Activated naive CD8-positive, alpha-beta T cell treated with anti-CD3 and anti-CD28 coated beads, Interleukin-2, amount 10 ng/mL, durations not matched to agents 7 days and 5 days (primary cell): Measurements from ENCODE around the gene SPIN3. TPM values are rescaled to one million over a fixed set of nuclear protein-coding genes. Genes with fewer than 3 reads are reported as not detected.
"Not testable (repeated sequence)": the region's sequence is repeated elsewhere in the genome, so short reads cannot be mapped to it uniquely, and the experiment has no call there.

Experiments used
- ATAC-seq: fragments of 150-1000 bp; cut with Tn5 transposase; one replicate; pipeline ENCODE4 v1.10.0; 2021; ENCODE audit warnings: low read depth, moderate library complexity
- POLR2A ChIA-PET: fragments of 350-600 bp; sonication (Branson Sonifier 250); formaldehyde crosslinking; loops from one replicate; lab custom pipeline; 2021; ENCODE audit warnings: antibody characterized with exemption; lab: Charles Lee
- DNase-seq: peaks from one replicate; pipeline ENCODE4 v3.0.0; 2021
- H3K27ac Mint-ChIP-seq: one replicate; pipeline ENCODE4 v1.8.0; 2022; ENCODE audit warnings: mild to moderate bottlenecking, mixed read lengths
- H3K27me3 Mint-ChIP-seq: one replicate; pipeline ENCODE4 v1.8.0; 2022; ENCODE audit warnings: mild to moderate bottlenecking, moderate library complexity, mixed read lengths
- H3K36me3 Mint-ChIP-seq: one replicate; pipeline ENCODE4 v1.8.0; 2021; ENCODE audit warnings: mild to moderate bottlenecking, mixed read lengths
- H3K4me1 Mint-ChIP-seq: one replicate; pipeline ENCODE4 v1.8.0; 2021; ENCODE audit warnings: mixed read lengths
- H3K4me3 Mint-ChIP-seq: one replicate; pipeline ENCODE4 v1.8.0; 2022; ENCODE audit warnings: mild to moderate bottlenecking, moderate library complexity, mixed read lengths
- H3K9me3 Mint-ChIP-seq: one replicate; pipeline ENCODE4 v1.8.0; 2021; ENCODE audit warnings: mixed read lengths
- total RNA-seq, 2 experiments: library from RNA; stranded (reverse); gene quantifications; one replicate each; pipeline ENCODE4 v1.2.3, GENCODE V29; 2021

Gene SPIN3
- total RNA-seq, 2 experiments from 2014 or later: 11.3 to 12.7 TPM

- H3K27me3 Mint-ChIP-seq, H3K9me3 Mint-ChIP-seq, H3K4me1 Mint-ChIP-seq, H3K4me3 Mint-ChIP-seq, DNase-seq, ATAC-seq, H3K27ac Mint-ChIP-seq, POLR2A ChIA-PET, H3K36me3 Mint-ChIP-seq: not testable (repeated sequence)
Observed at GRCh38 chrX:56946201-56946600, 49.1 kb downstream of the SPIN3 start.

DNA sequence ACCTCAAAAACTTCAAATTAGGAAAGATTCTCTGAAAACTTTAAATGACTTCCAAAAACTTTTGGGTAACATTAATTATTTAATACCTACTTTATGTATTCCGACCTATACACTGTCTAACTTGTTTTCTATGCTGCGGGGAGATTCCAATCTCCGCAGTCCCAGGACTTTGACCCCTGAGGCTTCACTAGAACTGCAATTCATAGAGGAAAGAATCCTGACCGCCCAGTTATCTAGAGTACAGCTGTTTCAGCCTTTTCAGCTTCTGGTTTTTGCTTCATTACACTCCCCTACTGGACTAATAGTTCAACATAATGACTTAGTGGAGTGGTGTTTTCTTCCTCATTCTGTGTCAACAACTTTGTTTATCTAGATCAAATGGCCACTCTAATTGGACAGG, 50.1 kb downstream of the SPIN3 start:
- POLR2A ChIA-PET, H3K4me3 Mint-ChIP-seq, H3K36me3 Mint-ChIP-seq, H3K27ac Mint-ChIP-seq, H3K4me1 Mint-ChIP-seq, DNase-seq, H3K27me3 Mint-ChIP-seq, ATAC-seq, H3K9me3 Mint-ChIP-seq: not testable (repeated sequence)

DNA sequence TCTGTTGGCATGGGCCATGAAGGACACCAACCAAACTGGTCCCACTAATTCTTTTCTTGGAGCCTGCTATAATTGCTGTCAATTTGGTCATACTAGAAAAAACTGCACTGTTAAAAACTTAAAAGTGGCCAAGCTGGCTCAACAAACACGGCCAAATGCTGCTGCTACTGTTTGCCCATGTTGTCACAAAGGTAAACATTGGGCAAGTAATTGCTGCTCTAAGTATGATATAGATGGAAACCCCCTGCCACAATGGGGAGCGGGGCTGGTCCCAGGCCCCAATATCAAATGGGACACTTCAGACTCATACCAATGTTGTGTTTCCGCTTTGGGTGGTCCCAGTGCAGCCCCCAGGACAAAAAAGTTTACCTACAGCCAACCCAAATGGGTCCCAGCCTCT, 52.1 kb downstream of the SPIN3 start:
- DNase-seq (no peak), ATAC-seq (no peak)
- H3K27ac Mint-ChIP-seq: no peak overlapping the region
- POLR2A ChIA-PET: no interaction called here
- no peak overlapping the region for H3K4me3 Mint-ChIP-seq
- H3K4me1 Mint-ChIP-seq: no peaks in the 10 kb centered on the region
- no peaks in the 10 kb centered on the region for H3K27me3 Mint-ChIP-seq
- H3K36me3 Mint-ChIP-seq: no peaks in the 10 kb centered on the region
- H3K9me3 Mint-ChIP-seq: peaks cover 5% of the 10 kb centered on the region

Other genes starting within 250 kb of the SPIN3 start
- 10 to 100 TPM; 13.4 to 16.4 TPM for gene SPIN2B, start 126.0 kb upstream of the SPIN3 start, total RNA-seq
- 1 to 10 TPM; 1.1 to 1.6 TPM for gene SPIN2A, start 141.9 kb upstream of the SPIN3 start, total RNA-seq